ENCODE results near the gene HDAC8.

Gene HDAC8

GRCh38 chrX:72312311-72312940 lies 260.2 kb downstream of the HDAC8 start:
- no peaks in the 10 kb centered on the region for H3K9me3 Mint-ChIP-seq
- no peak for ATAC-seq

GRCh38 chrX:72309297-72310071 lies 263.2 kb downstream of the HDAC8 start:
- Mint-ChIP-seq H3K9me3 (no peaks in the 10 kb centered on the region), H3K27me3 (peaks cover 46% of the 10 kb centered on the region), H3K36me3 (no peaks in the 10 kb centered on the region), H3K27ac (no peak overlapping the region), H3K4me1 (peaks cover 27% of the 10 kb centered on the region), H3K4me3 (peak overlapping the region; percentile 50)
- ATAC-seq: no peak

More at GRCh38 chrX:72312311-72312940, 260.2 kb downstream of the HDAC8 start:
- Mint-ChIP-seq H3K4me3 (no peak overlapping the region), H3K36me3 (no peaks in the 10 kb centered on the region), H3K27me3 (peaks cover 23% of the 10 kb centered on the region), H3K27ac (no peak overlapping the region), H3K4me1 (peaks cover 12% of the 10 kb centered on the region)

GRCh38 chrX:72308566-72309296 lies 263.9 kb downstream of the HDAC8 start:
- Mint-ChIP-seq H3K9me3 (no peaks in the 10 kb centered on the region), H3K36me3 (no peaks in the 10 kb centered on the region), H3K27me3 (peaks cover 51% of the 10 kb centered on the region), H3K4me1 (peaks cover 27% of the 10 kb centered on the region), H3K4me3 (peak overlapping the region; percentile 76), H3K27ac (no peak overlapping the region)
- ATAC-seq: no peak

- H3K4me1 Mint-ChIP-seq: peaks cover 27% of the 10 kb centered on the region
- H3K9me3 Mint-ChIP-seq: no peaks in the 10 kb centered on the region
- H3K27ac Mint-ChIP-seq: no peak overlapping the region
- ATAC-seq: no peak
- H3K4me3 Mint-ChIP-seq: peak overlapping the region; percentile 76
- H3K27me3 Mint-ChIP-seq: peaks cover 55% of the 10 kb centered on the region
- H3K36me3 Mint-ChIP-seq: no peaks in the 10 kb centered on the region
These were observed 264.5 kb downstream of the HDAC8 start for GRCh38 chrX:72308209-72308565.

GRCh38 chrX:72307646-72308051 lies 265.0 kb downstream of the HDAC8 start:
- ATAC-seq: no peak
- no peaks in the 10 kb centered on the region for H3K9me3 Mint-ChIP-seq
- H3K27ac Mint-ChIP-seq: no peak overlapping the region
- H3K4me1 Mint-ChIP-seq: peaks cover 27% of the 10 kb centered on the region
- H3K36me3 Mint-ChIP-seq: no peaks in the 10 kb centered on the region
- H3K4me3 Mint-ChIP-seq: peak overlapping the region; percentile 91
- H3K27me3 Mint-ChIP-seq: peaks cover 57% of the 10 kb centered on the region

- Mint-ChIP-seq H3K36me3 (no peaks in the 10 kb centered on the region), H3K27ac (peak overlapping the region; percentile 69), H3K4me3 (peak overlapping the region; percentile 91), H3K9me3 (no peaks in the 10 kb centered on the region), H3K4me1 (peaks cover 27% of the 10 kb centered on the region), H3K27me3 (peaks cover 58% of the 10 kb centered on the region)
- peak; percentile 70 for ATAC-seq
These were observed 265.6 kb downstream of the HDAC8 start for GRCh38 chrX:72306851-72307645.

GRCh38 chrX:72306085-72306801 lies 266.4 kb downstream of the HDAC8 start:
- Mint-ChIP-seq H3K9me3 (no peaks in the 10 kb centered on the region), H3K27ac (peak overlapping the region; percentile 69), H3K36me3 (no peaks in the 10 kb centered on the region), H3K27me3 (peaks cover 66% of the 10 kb centered on the region), H3K4me3 (peak overlapping the region; percentile 91), H3K4me1 (peaks cover 27% of the 10 kb centered on the region)
- no peak for ATAC-seq

GRCh38 chrX:72305286-72306084 lies 267.2 kb downstream of the HDAC8 start, which contains the start of gene CITED1:
Gene CITED1, minus strand, starts transcription at chrX:72305914. Its CDS starts 3,045 bp downstream, at chrX:72302869.
- no peaks in the 10 kb centered on the region for H3K9me3 Mint-ChIP-seq
- peaks cover 73% of the 10 kb centered on the region for H3K27me3 Mint-ChIP-seq
- H3K4me1 Mint-ChIP-seq: peaks cover 27% of the 10 kb centered on the region
- H3K36me3 Mint-ChIP-seq: no peaks in the 10 kb centered on the region
- H3K4me3 Mint-ChIP-seq: peak within 1 kb of the TSS; percentile 91
- peak within 1 kb of the TSS; percentile 69 for H3K27ac Mint-ChIP-seq
- no peak for ATAC-seq

GRCh38 chrX:72304877-72305276 lies 267.8 kb downstream of the HDAC8 start:
- H3K27me3 Mint-ChIP-seq: peaks cover 75% of the 10 kb centered on the region
- H3K4me3 Mint-ChIP-seq: peak overlapping the region; percentile 76
- H3K27ac Mint-ChIP-seq: no peak overlapping the region
- peaks cover 27% of the 10 kb centered on the region for H3K4me1 Mint-ChIP-seq
- no peaks in the 10 kb centered on the region for H3K36me3 Mint-ChIP-seq
- ATAC-seq: no peak
- H3K9me3 Mint-ChIP-seq: no peaks in the 10 kb centered on the region

- Mint-ChIP-seq H3K27ac (no peak overlapping the region), H3K4me1 (peaks cover 9% of the 10 kb centered on the region), H3K27me3 (peaks cover 82% of the 10 kb centered on the region), H3K4me3 (no peak overlapping the region), H3K9me3 (no peaks in the 10 kb centered on the region), H3K36me3 (no peaks in the 10 kb centered on the region)
- no peak for ATAC-seq
These were observed 270.9 kb downstream of the HDAC8 start for GRCh38 chrX:72301781-72302180.

GRCh38 chrX:72299891-72300630 lies 272.6 kb downstream of the HDAC8 start:
- Mint-ChIP-seq H3K4me3 (no peak overlapping the region), H3K4me1 (no peaks in the 10 kb centered on the region), H3K27ac (no peak overlapping the region), H3K36me3 (no peaks in the 10 kb centered on the region), H3K27me3 (peaks cover 82% of the 10 kb centered on the region), H3K9me3 (no peaks in the 10 kb centered on the region)
- ATAC-seq: no peak

- H3K4me1 Mint-ChIP-seq: no peaks in the 10 kb centered on the region
- no peaks in the 10 kb centered on the region for H3K36me3 Mint-ChIP-seq
- peaks cover 68% of the 10 kb centered on the region for H3K27me3 Mint-ChIP-seq
- no peak overlapping the region for H3K4me3 Mint-ChIP-seq
- no peaks in the 10 kb centered on the region for H3K9me3 Mint-ChIP-seq
- H3K27ac Mint-ChIP-seq: no peak overlapping the region
- ATAC-seq: no peak
These were observed 274.5 kb downstream of the HDAC8 start for GRCh38 chrX:72297953-72298730.

- ATAC-seq: no peak
- no peaks in the 10 kb centered on the region for H3K9me3 Mint-ChIP-seq
- no peak overlapping the region for H3K4me3 Mint-ChIP-seq
- no peak overlapping the region for H3K27ac Mint-ChIP-seq
- H3K4me1 Mint-ChIP-seq: no peaks in the 10 kb centered on the region
- peaks cover 66% of the 10 kb centered on the region for H3K27me3 Mint-ChIP-seq
- H3K36me3 Mint-ChIP-seq: no peaks in the 10 kb centered on the region
These were observed 275.7 kb downstream of the HDAC8 start for GRCh38 chrX:72296991-72297390.
